GM21526 (cell line): Measurements from ENCODE around the gene MS4A14.
"Not testable (repeated sequence)": the region's sequence is repeated elsewhere in the genome, so short reads cannot be mapped to it uniquely, and the experiment has no call there.

Experiments used
- ATAC-seq: cut with Tn5 transposase; IDR thresholded peaks from one replicate; pipeline ENCODE4 v1.9.1; 2021; ENCODE audit warnings: moderate library complexity; ENCODE audit not compliant: unreplicated experiment, low FRiP score

The MS4A14 gene

GRCh38 chr11:60396382-60396781 lies at the start of gene MS4A14:
Gene MS4A14, plus strand, starts transcription at chr11:60396459. Its CDS starts 120 bp downstream, at chr11:60396579.
- ATAC-seq, result peak; percentile 13

- no peak for ATAC-seq
These were observed 49.0 kb upstream of the MS4A14 start for GRCh38 chr11:60347084-60347797.

- ATAC-seq, result no peak
These were observed 48.1 kb upstream of the MS4A14 start for GRCh38 chr11:60348116-60348515.

GRCh38 chr11:60349990-60350389 lies 46.3 kb upstream of the MS4A14 start:
- no peak for ATAC-seq

GRCh38 chr11:60357771-60358170 lies 38.5 kb upstream of the MS4A14 start:
- no peak for ATAC-seq

GRCh38 chr11:60360621-60361020 lies 35.6 kb upstream of the MS4A14 start:
- no peak for ATAC-seq

GRCh38 chr11:60362241-60362640 lies 34.0 kb upstream of the MS4A14 start:
- ATAC-seq, result no peak

- ATAC-seq, result peak; percentile 61
These were observed 32.5 kb upstream of the MS4A14 start for GRCh38 chr11:60363542-60364470.

- ATAC-seq, result not testable (repeated sequence)
These were observed 29.9 kb upstream of the MS4A14 start for GRCh38 chr11:60366262-60366904.

GRCh38 chr11:60367009-60367408 lies 29.2 kb upstream of the MS4A14 start:
- ATAC-seq, result peak; percentile 70

GRCh38 chr11:60367896-60368295 lies 28.4 kb upstream of the MS4A14 start:
- ATAC-seq, result no peak

- no peak for ATAC-seq
These were observed 25.9 kb upstream of the MS4A14 start for GRCh38 chr11:60370252-60370810.

GRCh38 chr11:60370811-60371298 lies 25.4 kb upstream of the MS4A14 start:
- no peak for ATAC-seq

GRCh38 chr11:60371386-60371785 lies 24.9 kb upstream of the MS4A14 start:
- ATAC-seq, result no peak

GRCh38 chr11:60371854-60372253 lies 24.4 kb upstream of the MS4A14 start:
- ATAC-seq, result no peak

- no peak for ATAC-seq
These were observed 23.5 kb upstream of the MS4A14 start for GRCh38 chr11:60372767-60373166.

GRCh38 chr11:60375316-60375715 lies 20.9 kb upstream of the MS4A14 start:
- ATAC-seq, result no peak

- ATAC-seq, result no peak
These were observed 19.7 kb upstream of the MS4A14 start for GRCh38 chr11:60376601-60377000.

GRCh38 chr11:60377401-60378136 lies 18.7 kb upstream of the MS4A14 start:
- ATAC-seq, result peak; percentile 48

GRCh38 chr11:60378354-60378753 lies 17.9 kb upstream of the MS4A14 start, which contains the start of gene MS4A7:
Gene MS4A7, plus strand, starts transcription at chr11:60378532. Its CDS starts 4,610 bp downstream, at chr11:60383142.
- peak; percentile 80 for ATAC-seq
